Stromal cell of bone marrow (primary cell): ENCODE results near the gene PTH1R.

Source experiments
- DNase-seq: peaks from one replicate; pipeline ENCODE4 v3.0.0-alpha.2; 2012; ENCODE audit warnings: low read depth

PTH1R gene

DNA sequence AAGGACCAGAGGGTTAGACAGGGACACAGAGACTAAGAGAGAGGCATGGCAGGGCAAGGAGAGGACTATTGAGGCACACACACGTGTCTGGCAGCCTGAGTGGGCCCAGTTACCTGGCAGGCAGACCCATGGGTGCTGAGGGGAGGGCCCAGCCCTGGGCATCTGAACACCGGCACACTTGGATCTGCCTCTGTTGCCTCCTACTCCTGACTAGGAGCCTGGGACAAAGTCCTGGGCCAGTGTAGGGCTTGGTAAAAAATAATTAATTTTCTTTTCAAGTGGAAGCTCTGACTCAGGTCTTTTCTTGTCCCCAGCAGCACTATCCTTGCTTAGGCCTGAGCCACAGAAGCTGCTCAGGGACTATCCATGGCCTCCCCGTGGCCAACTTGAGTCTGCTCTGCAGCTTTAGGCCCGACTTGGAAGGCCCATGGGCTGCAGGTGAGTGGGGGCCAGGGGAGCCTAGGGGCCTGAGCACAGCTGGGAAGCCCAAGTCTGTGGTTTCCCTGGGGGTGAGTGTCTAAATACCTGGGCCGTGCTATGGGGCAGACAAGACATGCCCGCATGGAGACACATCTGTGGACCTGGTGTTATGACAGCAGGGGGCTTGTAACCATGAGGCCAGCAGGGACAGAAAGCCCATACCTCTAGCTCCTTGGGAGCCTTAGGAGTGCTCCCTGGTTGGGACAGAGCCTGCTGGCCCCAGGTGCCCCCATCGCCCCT is at the start of gene PTH1R:
Gene PTH1R, plus strand, starts transcription at position 316 of the 720 bp plus-strand sequence. CDS start 5,839 bp downstream, outside the sequence.
- DNase-seq, result no peak

DNA sequence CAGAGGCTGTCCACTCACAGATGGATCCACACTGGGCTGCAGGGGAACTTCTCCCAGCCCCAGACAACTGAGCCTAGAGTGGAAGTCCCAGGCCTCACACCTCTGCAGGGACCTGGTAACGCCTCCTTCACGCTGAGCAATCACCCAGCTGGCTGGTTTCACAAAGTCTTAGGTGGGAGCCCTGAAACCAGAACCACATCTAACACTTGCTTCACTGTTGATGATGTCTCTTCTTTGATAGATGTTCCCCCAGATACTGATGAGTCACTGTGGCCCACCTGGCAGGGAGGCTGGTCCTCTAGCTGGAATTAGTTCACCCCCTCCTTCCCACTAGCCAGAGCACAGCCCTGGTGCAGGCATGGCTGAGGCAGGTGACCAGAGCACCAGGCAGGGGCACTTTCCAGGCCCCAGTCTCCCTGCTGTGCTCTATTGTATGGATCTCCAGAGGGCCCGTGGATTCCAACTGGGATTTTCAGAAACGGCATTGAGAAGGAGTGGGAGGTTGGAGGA is 47.8 kb upstream of the PTH1R start:
- DNase-seq, result no peak

DNA sequence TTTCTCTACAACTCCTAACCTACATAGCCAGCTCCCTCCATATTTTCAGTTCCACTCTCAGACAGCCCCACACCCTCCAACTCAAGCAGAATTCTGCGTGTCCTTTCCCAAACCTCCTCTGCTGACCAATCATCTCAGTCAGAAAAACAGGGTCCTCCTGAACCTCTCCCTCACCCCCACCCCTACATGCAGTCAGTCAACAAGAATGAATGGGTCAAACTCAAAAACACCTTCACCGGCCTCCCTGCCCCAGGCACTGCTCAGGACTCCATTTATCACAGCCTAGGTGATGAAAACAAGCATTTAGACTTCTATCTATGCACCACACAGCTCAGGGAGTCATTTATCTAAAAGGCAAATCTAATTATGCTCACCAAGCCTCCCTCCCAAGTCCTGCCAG is 46.7 kb upstream of the PTH1R start:
- DNase-seq, result no peak

DNA sequence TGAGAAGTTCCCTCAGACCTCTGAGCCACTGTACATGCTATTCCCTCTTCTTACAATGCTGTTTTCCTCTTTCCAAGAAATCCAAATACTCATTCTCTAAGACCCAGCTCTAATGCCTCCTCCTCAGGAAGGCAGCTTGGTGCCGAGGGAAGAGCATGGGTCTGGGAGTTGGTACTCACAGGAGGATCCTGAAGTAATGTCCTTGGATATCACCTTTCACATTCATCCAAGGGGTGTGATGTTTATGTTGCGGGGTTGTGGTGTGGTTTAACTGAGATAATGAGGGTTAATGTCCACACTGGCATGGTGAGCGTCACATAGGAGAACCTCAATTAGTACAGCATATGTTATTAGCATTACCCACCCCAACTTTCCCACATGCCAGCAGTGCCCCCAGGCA is 46.2 kb upstream of the PTH1R start:
- DNase-seq, result no peak

DNA sequence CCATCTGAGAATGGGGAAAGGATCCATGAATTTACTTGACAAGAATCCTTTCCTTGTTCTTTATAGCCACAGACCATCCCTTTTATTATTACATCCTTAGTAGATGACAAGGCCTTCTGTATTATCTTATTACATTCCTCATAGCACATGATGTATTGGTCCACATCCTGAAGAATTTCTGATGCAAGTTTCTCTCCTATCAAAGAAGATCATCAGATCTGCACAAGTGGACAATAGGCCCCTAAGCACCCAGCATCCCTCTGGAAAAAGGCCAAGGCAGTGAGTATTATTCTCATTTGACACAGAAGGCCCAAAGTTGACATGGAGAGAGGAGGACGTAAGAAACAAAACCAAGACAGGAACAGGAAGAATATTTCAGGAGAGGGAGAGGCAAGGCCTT is 45.7 kb upstream of the PTH1R start:
- DNase-seq, result no peak

DNA sequence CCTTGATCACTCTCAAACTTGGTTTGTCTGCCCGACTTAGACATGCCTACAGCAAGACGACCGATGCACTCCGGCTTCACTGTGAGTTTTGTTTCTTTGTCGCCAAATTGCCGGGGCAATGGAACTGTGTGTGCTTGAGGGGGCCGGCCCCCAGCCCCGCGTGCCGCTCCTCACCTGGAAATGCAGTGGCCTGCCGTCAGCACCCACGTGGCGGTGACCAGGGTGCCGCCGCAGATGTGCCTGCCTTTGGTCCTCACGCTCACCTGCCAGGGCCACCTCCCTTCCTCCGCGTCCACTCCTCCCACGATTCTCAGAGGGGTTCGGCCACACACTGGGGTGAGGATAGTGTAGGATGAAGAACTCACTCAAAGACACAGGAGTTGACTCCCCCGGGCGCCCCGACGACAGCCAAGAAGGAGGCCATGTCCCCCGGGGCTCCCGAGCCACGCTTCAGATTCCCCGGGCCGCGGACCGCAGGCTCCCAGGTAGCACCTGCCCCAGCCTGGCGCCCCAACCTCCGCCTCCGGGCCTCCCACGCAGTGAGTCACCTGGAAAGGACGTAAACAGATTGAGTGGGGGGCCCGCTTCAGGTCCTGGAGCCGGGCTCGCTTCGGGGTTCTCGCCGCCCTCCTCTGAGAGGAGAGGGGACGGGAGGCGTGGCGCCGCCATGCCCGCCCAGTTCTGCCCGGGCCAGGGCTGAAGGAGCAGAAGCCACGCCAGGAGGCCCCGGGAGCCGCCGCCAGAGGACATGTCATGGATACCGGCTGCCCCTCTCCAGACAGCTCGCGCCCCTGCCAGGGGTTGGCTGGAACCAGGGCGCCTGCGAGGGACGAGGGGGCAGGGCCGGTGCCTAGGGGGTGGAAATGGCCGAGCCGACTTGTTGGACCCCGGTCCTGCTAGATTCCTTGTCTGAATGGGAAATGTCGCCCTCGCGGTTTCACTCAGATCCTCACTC is 43.9 kb upstream of the PTH1R start:
- no peak for DNase-seq

DNA sequence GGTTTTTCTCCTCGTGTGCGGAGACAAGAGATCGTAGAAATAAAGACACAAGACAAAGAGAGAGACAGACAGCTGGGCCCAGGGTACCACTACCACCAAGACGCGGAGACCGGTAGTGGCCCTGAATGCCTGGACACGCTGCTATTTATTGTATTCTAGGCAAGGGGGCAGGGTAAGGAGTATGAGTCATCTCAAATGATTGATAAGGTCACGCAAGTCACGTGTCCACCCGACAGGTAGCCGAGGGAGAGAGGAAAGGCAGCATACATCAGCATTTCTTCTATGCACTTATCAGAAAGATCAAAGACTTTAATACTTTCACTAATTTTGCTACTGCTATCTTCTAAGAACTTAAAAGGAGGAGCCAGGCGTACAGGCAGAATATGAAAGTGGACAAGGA is 42.5 kb upstream of the PTH1R start:
- no peak for DNase-seq

DNA sequence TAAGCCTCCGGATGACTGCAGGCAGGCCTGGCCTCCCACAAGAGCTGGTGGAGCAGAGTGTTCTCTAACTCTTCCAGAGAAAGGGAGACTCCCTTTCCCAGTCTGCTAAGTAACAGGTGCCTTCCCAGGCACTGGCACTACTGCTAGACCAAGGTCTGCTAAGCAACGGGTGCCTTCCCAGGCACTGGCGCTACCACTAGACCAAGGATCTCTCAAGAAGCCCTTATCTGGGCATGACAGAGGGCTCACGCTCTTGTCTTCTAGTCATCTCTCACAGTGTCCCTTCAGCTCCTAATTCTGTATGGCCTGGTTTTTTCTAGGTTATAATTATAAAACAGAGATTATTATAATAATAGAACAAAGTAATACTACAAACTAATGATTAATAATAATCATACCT is 42.0 kb upstream of the PTH1R start:
- DNase-seq, result no peak

DNA sequence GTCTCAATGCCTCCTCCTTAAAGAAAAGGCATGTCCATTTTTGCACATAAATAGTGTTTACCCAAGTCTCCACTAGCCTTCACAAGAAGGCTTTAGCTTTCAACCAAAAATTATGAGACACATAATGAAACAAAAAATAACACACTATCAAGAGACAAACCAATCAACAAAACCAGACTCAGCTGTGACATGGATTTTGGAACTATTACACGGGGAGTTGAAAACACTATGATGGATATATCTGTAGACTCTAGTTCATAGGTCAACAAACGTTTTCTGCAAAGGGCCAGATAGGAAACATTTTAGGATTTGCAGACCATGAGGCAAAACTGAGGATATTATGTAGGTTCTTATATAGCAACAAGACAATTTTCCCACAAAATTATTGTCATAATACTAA is 39.2 kb upstream of the PTH1R start:
- no peak for DNase-seq

DNA sequence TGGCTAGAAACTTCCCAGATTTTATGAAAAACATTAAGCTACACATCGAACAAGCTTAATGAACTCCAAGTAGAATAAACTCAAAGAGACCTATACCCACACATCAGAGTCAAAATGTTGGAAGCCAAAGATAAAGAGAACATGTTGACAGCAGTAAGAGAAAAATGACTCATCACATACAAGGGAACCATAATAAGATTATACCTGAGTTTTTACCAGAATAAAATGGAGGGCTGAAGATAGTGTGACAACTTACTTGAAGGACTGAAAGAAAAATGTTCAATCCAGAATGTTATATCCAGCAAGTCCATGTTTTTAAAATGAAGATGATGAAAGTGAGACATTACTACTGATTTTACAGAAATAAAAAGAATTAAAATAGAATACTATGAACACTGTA is 37.0 kb upstream of the PTH1R start:
- no peak for DNase-seq

DNA sequence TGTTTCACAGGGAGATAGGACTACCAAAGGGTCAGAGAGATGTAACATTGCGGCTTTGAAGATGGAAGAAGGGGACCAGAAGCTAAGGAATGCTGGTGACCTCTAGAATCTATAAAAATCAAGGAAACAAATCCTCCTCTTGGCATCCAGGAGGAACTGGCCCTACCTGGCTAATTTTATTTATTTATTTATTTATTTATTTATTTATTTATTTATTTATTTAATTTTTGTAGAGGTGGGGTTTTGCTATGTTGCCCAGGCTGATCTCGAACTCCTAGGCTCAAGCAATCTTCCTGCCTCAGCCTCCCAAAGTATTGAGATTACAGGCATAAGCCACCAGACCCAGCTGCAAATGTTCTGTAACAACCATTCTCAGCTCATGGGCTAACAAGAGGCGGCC is 34.0 kb upstream of the PTH1R start:
- DNase-seq, result no peak

DNA sequence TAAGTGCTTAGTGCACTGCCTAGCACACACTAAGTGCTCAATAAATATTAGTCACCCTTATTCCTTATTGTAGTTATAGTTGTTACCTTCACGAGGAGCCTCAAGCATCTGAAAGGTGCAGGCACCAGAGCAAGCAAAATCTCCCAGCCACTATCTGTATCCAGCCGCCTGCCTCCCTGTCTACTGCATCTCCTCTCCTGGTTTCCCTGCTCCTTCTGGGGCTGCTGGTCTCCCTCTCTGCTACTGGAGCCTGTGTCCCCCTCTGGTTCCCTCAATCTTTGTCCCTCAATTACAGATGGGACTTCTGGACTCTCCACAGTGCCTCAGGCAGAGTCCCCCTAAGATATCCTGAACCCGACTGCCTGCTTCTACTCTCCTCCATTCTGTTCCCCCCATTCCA is 33.1 kb upstream of the PTH1R start:
- DNase-seq, result no peak

DNA sequence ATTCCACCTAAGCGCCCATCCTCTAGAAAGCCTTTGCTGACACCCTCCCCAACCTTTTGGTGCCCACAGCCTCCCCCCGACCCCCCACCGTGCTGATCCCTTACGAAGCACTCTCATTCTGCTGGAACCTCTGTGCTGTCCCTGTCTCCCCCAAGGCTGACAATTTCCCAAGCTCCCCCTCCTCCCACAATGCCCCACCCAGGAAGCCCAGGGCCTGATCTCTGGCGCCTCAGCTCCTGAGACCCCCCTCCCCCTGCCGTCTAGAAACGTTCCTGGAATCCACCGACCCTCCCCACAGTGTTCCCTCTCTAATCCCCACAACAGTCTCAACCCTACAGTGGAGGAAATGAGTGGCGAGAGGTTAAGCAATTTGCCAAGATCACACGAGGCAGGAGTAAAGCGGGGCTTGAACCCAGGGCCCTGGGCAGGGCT is 32.6 kb upstream of the PTH1R start:
- DNase-seq, result no peak

DNA sequence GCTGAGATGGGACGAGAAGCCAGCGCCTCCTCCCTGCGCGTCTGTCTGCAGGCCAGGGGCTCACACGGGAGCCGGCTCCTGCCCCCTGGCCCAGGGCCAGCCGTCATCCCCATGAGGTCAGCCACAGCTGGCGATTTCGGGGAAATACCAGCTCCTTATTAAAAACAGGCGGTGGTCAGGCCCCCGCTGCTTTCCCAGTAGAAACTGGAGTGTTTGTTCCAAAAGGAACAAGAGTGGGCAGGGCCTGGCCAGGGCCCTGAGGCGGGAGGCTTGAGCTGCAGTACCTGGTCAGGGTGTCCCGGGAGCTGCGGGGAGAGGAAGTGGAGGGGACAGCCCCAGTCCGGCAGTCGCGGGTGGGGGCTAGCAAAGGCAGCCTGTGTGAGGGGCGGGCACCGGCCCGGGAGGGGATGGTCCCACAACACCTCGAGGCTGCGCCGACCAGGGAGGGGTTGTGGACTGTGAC is 32.1 kb upstream of the PTH1R start:
- peak; percentile 52 for DNase-seq

DNA sequence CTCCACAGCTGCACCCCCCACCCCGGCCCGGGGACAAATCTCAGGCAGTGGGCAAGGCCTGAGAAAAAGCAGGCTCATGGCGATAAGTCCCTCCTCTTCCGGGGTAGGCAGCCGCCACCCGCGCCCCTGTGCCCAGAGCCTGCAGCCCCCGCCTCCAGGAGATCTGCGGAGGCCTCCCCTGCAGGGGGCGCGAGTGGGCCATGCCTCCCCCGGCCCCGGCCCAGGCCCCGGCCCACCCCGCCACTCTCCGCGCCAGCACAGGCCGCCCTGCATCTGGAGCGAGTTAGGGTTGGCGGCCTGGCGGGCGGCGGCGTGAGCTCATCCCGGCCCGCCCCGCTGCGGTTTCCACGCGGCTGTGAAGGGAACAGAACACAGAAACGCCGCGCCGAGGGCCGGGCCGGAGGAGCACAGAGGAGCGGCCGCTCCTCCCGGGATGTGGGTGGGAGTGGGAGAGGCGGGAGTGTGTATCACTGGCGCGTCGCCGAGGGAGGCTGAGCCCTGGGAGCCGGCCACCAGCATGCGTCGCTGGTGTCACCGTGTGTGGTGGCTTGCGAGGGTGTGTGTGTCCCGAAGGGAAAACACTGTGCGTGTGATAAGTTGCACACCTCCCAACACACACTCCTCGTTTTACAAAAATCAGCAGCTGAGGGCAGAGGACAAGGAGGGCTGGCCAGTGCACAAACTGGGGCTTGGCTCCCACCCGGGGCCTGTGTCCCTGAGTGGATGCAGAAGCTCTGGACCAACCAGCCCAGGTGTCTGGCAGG is 31.5 kb upstream of the PTH1R start:
- DNase-seq, result peak; percentile 53

DNA sequence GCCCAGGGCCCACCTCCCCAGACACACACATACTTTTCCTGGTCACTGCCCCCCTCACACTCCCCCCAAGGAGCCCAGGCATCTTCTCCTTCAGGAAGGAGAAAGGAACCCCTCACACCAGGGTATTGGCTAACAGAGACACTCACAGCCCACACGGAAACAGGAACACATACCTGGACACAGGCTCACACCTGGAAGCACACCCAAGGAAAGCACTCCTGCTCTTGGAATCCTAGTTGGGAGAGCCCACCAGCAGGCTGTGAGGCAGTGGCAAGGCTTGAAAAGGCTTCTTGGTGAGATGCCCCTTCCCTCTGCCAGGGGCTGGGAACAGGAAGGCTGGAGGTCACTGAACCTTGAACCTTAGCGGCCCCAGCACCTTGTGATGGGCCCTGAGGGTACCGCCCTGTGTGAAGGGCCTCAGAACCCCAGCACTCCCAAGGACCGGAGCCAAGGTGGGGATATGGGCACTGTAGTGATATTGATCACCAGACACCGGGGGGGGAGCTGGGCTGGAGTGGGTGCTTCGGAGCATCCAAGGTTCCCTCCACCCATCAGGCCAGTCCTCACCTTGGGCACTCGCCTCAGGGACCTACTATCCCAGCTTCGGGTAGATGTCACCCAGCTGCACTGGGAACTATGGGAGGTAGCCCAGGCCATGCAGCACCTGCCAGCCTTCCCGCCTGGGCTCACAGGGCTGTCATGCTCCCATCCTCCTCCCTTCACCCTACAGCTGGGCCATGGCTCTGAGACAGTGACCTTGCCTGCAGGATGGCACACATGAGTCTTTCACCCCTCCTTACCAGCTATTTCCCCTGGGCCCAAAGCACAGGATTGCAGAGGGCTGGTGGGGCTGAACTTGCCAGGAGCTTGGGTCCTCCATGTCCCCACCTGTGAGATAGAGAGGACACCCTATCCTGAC is 30.6 kb upstream of the PTH1R start:
- DNase-seq, result no peak

DNA sequence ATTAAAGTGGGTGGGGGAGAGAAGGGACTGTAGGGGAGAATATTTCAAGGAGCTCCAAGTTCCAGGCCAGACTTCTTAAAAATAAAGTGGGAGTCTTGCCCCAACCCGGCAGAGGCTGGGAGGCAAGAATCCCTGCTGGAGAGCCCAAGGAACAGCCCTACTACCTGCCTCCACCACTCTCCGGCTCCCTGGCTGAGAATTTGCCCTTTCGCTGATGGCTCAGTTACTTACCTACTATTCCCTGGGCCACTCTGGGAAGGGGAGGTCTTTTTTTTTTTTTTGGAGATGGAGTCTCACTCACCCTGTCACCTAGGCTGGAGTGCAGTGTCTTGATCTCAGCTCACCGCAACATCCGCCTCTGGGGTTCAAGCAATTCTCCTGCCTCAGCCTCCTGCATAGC is 29.8 kb upstream of the PTH1R start:
- no peak for DNase-seq

DNA sequence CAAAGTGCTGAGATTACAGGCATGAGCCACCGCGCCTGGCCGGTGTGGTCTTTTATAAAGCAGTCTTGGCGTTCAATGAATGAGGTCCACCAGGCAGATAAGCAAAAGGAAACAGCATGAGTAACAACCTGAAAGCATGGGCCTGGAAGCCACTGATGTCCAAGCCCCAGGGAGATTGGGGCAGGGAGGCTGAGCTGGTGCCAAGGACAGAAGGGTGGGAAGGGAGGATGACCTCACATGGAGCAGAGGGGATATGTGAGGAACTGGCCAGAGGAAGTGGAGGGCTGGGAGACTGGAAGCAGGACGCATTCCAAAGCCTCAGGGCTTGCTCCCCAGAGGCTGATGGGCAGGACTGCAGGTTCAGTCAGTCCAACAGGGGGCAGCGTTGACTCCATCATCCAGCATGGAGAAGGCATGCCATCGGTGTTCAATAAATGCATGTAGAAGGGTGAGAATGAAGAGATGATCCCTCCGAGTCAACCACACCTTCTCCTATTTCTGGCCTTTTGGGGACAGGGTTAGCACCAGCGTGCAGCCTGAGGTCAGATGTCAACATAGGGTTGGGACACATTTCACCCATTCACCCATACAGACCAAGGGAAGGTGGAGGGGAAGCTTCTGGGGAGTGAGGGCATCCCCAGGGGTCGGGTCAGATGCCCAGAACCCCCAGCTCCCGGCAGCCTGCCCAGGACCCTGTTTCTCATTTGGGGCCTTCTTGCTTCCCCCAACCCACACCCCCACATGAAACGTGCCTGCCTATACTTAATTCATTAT is 29.1 kb upstream of the PTH1R start:
- DNase-seq, result peak; percentile 34

DNA sequence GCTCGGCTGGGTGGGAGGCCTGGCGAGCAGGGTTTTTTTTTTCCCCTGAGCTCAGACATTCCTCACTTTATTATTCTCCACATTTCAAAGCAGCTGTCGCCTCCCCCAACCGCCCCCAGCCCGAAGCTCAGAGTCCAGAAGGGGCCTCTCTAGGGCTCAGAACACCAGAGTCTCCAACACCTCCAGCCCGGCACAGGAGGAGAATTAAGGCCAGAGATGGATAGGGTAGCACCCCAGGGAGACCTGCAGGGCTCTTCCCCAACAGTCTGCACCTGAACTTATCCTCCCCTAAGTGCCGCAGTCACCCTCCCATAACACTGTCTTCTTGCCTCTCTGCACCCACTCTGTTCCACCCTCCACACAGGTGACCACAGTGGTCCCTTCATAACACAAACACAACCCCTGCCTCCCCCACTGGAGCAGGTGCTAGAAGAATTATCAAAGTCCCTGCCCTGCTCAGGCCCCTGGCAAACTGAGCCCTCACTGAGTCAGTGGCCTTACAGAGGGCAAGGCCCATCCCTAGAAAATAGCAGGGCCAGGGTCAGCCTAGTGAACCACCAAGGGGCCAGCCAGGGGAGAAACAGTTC is 28.4 kb upstream of the PTH1R start:
- no peak for DNase-seq
